Spleen (tissue), 11 donors: Measurements from ENCODE around the gene OR8H3. TPM values are rescaled to one million over a fixed set of nuclear protein-coding genes. Genes with fewer than 3 reads are reported as not detected.
A peak's percentile ranks its signal among the peaks of the same experiment; 100 is the strongest.
"Not testable (repeated sequence)": the region's sequence is repeated elsewhere in the genome, so short reads cannot be mapped to it uniquely, and the experiment has no call there.

ENCODE experiments used
- DNase-seq: peaks from one replicate; pipeline ENCODE4 v3.0.0-alpha.2; 2020
- H3K27ac ChIP-seq, 8 donors: fragments of 200-600 bp; sonication (generic) in 7 of 8; 1 replicate in 4 of 8; 2 replicates in 4 of 8; pipeline versions ENCODE4 v1.5.0 to v1.8.0; 2016 to 2021; ENCODE audit warnings: inconsistent platforms in 4 of 8, mild to moderate bottlenecking in 4 of 8, moderate library complexity in 1 of 8
- H3K27me3 ChIP-seq, 7 donors: fragments of 200-600 bp; sonication (generic) in 6 of 7; replicated peaks in 1 of 7; 1 replicate in 4 of 7; 2 replicates in 3 of 7; pipeline versions ENCODE4 v1.5.0 to v1.8.0; 2016 to 2021; ENCODE audit warnings: inconsistent platforms in 3 of 7, mild to moderate bottlenecking in 1 of 7
- H3K36me3 ChIP-seq, 6 donors: fragments of 200-600 bp; sonication (generic) in 5 of 6; 1 replicate in 4 of 6; 2 replicates in 2 of 6; pipeline versions ENCODE4 v1.5.0 to v1.8.0; 2016 to 2021; ENCODE audit warnings: inconsistent platforms in 2 of 6
- H3K4me1 ChIP-seq, 6 donors: fragments of 200-600 bp; sonication (generic) in 5 of 6; 1 replicate in 3 of 6; 2 replicates in 3 of 6; pipeline versions ENCODE4 v1.5.0 to v1.8.0; 2016 to 2021; ENCODE audit warnings: inconsistent platforms in 3 of 6
- H3K4me3 ChIP-seq, 8 donors: fragments of 200-600 bp; sonication (generic) in 7 of 8; 1 replicate in 4 of 8; 2 replicates in 4 of 8; pipeline versions ENCODE4 v1.5.0 to v1.8.0; 2016 to 2021; ENCODE audit warnings: inconsistent platforms in 4 of 8, mild to moderate bottlenecking in 4 of 8, moderate library complexity in 2 of 8
- H3K9me3 ChIP-seq, 8 donors: fragments of 200-600 bp; sonication (generic) in 7 of 8; 1 replicate in 4 of 8; 2 replicates in 4 of 8; pipeline versions ENCODE4 v1.5.0 to v1.8.0; 2016 to 2021; ENCODE audit warnings: inconsistent platforms in 4 of 8
- POLR2A ChIP-seq, 3 donors: fragments of 450-650 bp; IDR thresholded peaks; one replicate each; pipeline ENCODE4 v1.5.1; 2017; ENCODE audit warnings: antibody characterized with exemption in 3 of 3, mild to moderate bottlenecking in 1 of 3
- POLR2AphosphoS5 ChIP-seq, 3 donors: sonication (generic); formaldehyde crosslinking; IDR thresholded peaks; one replicate each; pipeline ENCODE4 v1.5.1; 2017; ENCODE audit warnings: antibody characterized with exemption in 3 of 3
- WGBS, 5 donors: extraction: QIAGEN DNeasy Blood & Tissue Kit in 3 of 5; methylation state at CpG; one replicate each; pipeline versions ENCODE4 v1.1.5 to v1.1.7; 2013 to 2018; 5-methylcytosine and 5-hydroxymethylcytosine counted together
- intact Hi-C: fragments of 100-400 bp; cut with DNase I; formaldehyde crosslinking; loops from one replicate; pipeline ENCODE4 v1.15.0; 2023; ENCODE audit warnings: low total_unique reads
- polyA plus RNA-seq, 3 donors: library from polyadenylated mRNA; stranded (reverse); fragments of 200-250 nt; gene quantifications; one replicate each; pipeline ENCODE4 v1.2.1, GENCODE V29; 2013
- total RNA-seq, 7 donors: library from RNA; depleted of rRNA in 3 of 7; stranded (reverse); fragments of >200 nt in 3 of 7; fragmentation: NEBNext Ultra II Directional in 4 of 7; extraction: Animal tissue kit (Norgen Biotek cat#: 25700) in 4 of 7; gene quantifications; one replicate each; pipeline versions ENCODE4 v1.1.0 to v1.2.1, GENCODE V29; 2016 to 2021
- TF ChIP-seq, protein P1 (sequence below), 11 experiments: fragments of 200-600 bp in 7 of 11; fragments of 450-650 bp in 4 of 11; sonication (generic) in 4 of 11; IDR thresholded peaks in 8 of 11; conservative IDR thresholded peaks in 3 of 11; 1 replicate in 7 of 11; 2 replicates in 4 of 11; pipeline versions ENCODE4 v1.4.0 to v1.8.0; 2016 to 2021; ENCODE audit warnings: antibody characterized with exemption in 11 of 11, inconsistent platforms in 4 of 11, mild to moderate bottlenecking in 1 of 11
- donor health status: healthy with polysubstance abuse.
- donor health status: DM: no; HTN: no; CAD: no; lungs with moderate emphysema.
- donor health status: DM: no; HTN: no; CAD: no.
- donor health status: Bipolar disorder and iron deficiency.
- donor health status: healthy.
- donor health status: DM: no; HTN: no; CAD: no.
- donor health status: DM: yes; HTN: yes; CAD: no.

Gene OR8H3
- total and polyA plus RNA-seq, 10 donors, result not detected

DNA sequence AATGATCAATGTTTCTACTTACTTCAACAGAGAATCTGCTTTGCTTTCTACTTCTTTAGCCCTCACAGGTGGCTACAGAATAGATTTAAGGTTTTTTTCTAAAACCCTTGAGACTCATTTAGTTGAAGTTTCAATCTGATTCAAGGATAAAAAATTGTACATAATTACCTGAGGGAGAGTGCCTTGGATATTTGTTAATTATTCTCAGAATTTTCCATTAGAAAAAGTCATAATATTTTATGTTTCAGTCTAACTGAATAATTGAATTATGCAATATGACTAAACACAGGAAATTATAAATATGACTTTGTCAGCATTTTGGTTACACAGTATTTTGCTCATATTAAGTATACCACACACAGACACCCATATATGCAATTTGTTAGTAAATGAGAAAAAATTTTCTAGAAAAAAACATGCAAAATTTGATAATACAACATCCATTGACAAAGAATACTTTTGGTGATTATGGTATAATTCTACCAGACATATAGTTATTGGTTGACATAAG is 18.0 kb downstream of the OR8H3 start, which contains the start of gene OR8J3:
Gene OR8J3, minus strand, starts transcription at position 51 of the 511 bp plus-strand sequence. CDS start 2,483 bp downstream, outside the sequence.
- TF ChIP-seq POLR2A (IDR thresholded peaks at IDR 0.05) (no peak), POLR2AphosphoS5 (IDR thresholded peaks at IDR 0.05) (no peak)
- TF ChIP-seq, protein P1, sequence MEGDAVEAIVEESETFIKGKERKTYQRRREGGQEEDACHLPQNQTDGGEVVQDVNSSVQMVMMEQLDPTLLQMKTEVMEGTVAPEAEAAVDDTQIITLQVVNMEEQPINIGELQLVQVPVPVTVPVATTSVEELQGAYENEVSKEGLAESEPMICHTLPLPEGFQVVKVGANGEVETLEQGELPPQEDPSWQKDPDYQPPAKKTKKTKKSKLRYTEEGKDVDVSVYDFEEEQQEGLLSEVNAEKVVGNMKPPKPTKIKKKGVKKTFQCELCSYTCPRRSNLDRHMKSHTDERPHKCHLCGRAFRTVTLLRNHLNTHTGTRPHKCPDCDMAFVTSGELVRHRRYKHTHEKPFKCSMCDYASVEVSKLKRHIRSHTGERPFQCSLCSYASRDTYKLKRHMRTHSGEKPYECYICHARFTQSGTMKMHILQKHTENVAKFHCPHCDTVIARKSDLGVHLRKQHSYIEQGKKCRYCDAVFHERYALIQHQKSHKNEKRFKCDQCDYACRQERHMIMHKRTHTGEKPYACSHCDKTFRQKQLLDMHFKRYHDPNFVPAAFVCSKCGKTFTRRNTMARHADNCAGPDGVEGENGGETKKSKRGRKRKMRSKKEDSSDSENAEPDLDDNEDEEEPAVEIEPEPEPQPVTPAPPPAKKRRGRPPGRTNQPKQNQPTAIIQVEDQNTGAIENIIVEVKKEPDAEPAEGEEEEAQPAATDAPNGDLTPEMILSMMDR (IDR thresholded peaks at IDR 0.05 in 8 of 11, conservative IDR thresholded peaks at IDR 0.05 in 3 of 11), result no peak
- intact Hi-C loops, result no loop called here
- Histone ChIP-seq H3K4me3 (no peak within 1 kb of the TSS), H3K4me1 (no peaks in the 10 kb centered on the region), H3K36me3 (no peaks in the 10 kb centered on the region), H3K9me3 (peaks cover 0 to 23% (median 5%) of the 10 kb centered on the region in 8 donors), H3K27me3 (no peaks in the 10 kb centered on the region), H3K27ac (no peak within 1 kb of the TSS)
- DNase-seq, result no peak

- DNase-seq, H3K27me3 ChIP-seq, intact Hi-C loops, H3K4me1 ChIP-seq, H3K36me3 ChIP-seq, H3K27ac ChIP-seq, H3K4me3 ChIP-seq: not testable (repeated sequence)
- peaks cover 0 to 23% (median 14%) of the 10 kb centered on the region in 8 donors for H3K9me3 ChIP-seq
- WGBS, 5 donors, result 91 to 97% (median 92%) methylated on average over 8 to 28 of the region's 30 CpGs
These were observed 21.5 kb downstream of the OR8H3 start for GRCh38 chr11:56143681-56144080.

DNA sequence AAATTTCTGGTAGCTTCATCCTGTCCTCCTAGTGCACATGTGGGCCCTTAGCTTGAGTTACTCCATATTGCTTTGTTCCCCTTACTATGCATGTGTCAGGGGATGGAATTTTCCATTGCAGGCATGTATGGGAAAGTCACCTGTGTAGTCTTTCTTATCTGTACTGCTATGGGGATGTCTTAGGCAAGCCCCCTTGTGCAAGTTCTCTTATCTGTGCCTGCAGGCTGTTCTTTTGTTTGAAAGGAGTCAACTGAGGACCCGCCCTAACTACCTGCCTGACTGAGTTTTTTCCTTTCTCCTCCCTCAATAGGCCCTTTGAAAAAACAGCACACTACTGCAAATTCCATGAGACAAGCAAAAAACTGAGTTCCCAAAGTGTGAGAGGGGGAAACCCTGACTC is 29.2 kb downstream of the OR8H3 start:
- no peak overlapping the region for H3K4me3 ChIP-seq
- no peaks in the 10 kb centered on the region for H3K27me3 ChIP-seq
- intact Hi-C loops, result no loop called here
- H3K9me3 ChIP-seq, result peaks cover 0 to 83% (median 57%) of the 10 kb centered on the region in 8 donors
- H3K36me3 ChIP-seq, result no peaks in the 10 kb centered on the region
- WGBS, 5 donors, result 46 to 80% (median 71%) methylated on average over 1 of the region's 1 CpG
- DNase-seq, result no peak
- H3K4me1 ChIP-seq, result no peaks in the 10 kb centered on the region
- TF ChIP-seq, protein P1 (IDR thresholded peaks at IDR 0.05 in 8 of 11, conservative IDR thresholded peaks at IDR 0.05 in 3 of 11), result no peak
- TF ChIP-seq POLR2A (IDR thresholded peaks at IDR 0.05) (no peak), POLR2AphosphoS5 (IDR thresholded peaks at IDR 0.05) (no peak)
- no peak overlapping the region for H3K27ac ChIP-seq

GRCh38 chr11:56152333-56152732 is 30.2 kb downstream of the OR8H3 start:
- Histone ChIP-seq H3K4me1 (no peaks in the 10 kb centered on the region), H3K36me3 (no peaks in the 10 kb centered on the region), H3K27ac (no peak overlapping the region), H3K27me3 (no peaks in the 10 kb centered on the region), H3K4me3 (no peak overlapping the region), H3K9me3 (peaks cover 0 to 86% (median 60%) of the 10 kb centered on the region in 8 donors)
- DNase-seq, result peak; percentile 51
- intact Hi-C loops, result no loop called here
- TF ChIP-seq, protein P1 (IDR thresholded peaks at IDR 0.05 in 8 of 11, conservative IDR thresholded peaks at IDR 0.05 in 3 of 11), result no peak
- TF ChIP-seq POLR2A (IDR thresholded peaks at IDR 0.05) (no peak), POLR2AphosphoS5 (IDR thresholded peaks at IDR 0.05) (no peak)
- WGBS, 5 donors, result 91 to 97% (median 92%) methylated on average over 15 of the region's 15 CpGs

GRCh38 chr11:56160217-56160616 is 38.0 kb downstream of the OR8H3 start, which contains the start of gene OR8K5:
Gene OR8K5, minus strand, starts transcription at chr11:56160317. Its CDS starts 0 bp downstream, at chr11:56160317.
- H3K27ac ChIP-seq, result no peak within 1 kb of the TSS
- intact Hi-C loops, result no loop called here
- no peaks in the 10 kb centered on the region for H3K27me3 ChIP-seq
- H3K4me3 ChIP-seq, result no peak within 1 kb of the TSS
- H3K36me3 ChIP-seq, result no peaks in the 10 kb centered on the region
- no peak for DNase-seq
- no peaks in the 10 kb centered on the region for H3K4me1 ChIP-seq
- H3K9me3 ChIP-seq, result peaks cover 0 to 45% (median 30%) of the 10 kb centered on the region in 8 donors
- WGBS, 5 donors, result 75 to 88% (median 83%) methylated on average over 3 of the region's 3 CpGs
- TF ChIP-seq POLR2AphosphoS5 (IDR thresholded peaks at IDR 0.05) (no peak), POLR2A (IDR thresholded peaks at IDR 0.05) (no peak)
- TF ChIP-seq, protein P1 (IDR thresholded peaks at IDR 0.05 in 8 of 11, conservative IDR thresholded peaks at IDR 0.05 in 3 of 11), result no peak
